Subcutaneous adipose tissue (tissue), 4 donors: ENCODE measurements around the gene SCARB1. TPM values are rescaled to one million over a fixed set of nuclear protein-coding genes. Genes with fewer than 3 reads are reported as not detected.

Source experiments
- CTCF ChIP-seq: fragments of 450-650 bp; IDR thresholded peaks from one replicate; pipeline ENCODE4 v1.5.1; 2016; ENCODE audit warnings: low read depth, mild to moderate bottlenecking, control low read depth, antibody characterized with exemption, moderate library complexity
- total RNA-seq, 4 donors: library from RNA; depleted of rRNA; stranded (reverse); fragments of >200 nt; gene quantifications; one replicate each; pipeline ENCODE4 v1.1.0, GENCODE V29; 2016

SCARB1 gene
- total RNA-seq, 4 donors from 2014 or later = 26.6 to 58.6 (median 38.2) TPM

- TF ChIP-seq CTCF = no peak
Observed at GRCh38 chr12:124868252-124869058, 4.8 kb upstream of the SCARB1 start.

DNA sequence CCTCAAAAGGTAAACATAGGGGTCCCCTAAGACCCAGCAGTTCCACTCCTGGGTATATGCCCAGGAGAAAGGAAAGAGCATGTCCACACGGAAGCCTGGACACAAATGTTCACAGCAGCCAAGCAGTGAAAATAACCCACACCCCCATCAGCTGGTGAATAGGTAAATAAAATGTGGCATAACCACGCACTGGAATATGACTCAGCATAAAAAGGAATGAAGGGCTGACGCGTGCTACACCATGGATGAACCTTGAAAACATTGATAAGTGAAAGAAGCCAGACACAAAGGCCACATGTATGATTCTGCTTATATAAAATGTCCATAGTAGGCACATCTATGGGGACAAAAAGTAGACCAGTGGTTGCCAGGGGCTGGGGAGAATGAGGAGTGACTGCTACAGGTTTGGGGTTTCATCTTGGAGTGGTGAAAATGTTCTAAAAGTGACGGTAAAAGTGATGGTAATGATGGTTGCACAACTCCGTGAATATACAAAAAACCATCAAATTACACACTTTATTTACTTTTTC lies 3.8 kb upstream of the SCARB1 start:
- no peak for TF ChIP-seq CTCF

DNA sequence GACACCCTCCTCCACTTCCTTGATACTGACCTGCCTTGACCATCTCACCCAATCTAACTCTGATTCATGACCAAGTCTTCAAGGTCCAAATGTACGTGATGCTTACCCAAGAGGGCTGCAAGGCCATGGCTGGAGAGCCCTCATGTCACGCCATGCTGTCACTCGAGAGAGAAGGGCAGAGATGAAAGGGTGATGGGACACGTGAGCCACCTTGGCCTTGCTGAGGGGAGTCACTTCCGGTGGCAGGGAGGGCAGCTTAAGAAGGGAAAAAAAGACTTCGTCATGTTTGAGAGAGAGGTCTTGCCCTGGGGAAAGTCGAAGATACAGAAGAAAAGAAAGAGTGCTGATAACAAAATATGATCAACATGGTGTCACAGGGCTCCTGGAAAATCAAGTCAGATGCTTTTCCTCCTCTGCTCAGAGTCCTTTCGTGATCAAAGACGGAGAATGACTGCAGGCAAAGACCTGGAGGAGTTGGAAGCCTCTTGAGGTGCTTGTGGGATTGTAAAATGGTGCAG lies 3.3 kb upstream of the SCARB1 start:
- TF ChIP-seq CTCF = no peak

- TF ChIP-seq CTCF = no peak
Observed at GRCh38 chr12:124866195-124866882, 2.7 kb upstream of the SCARB1 start.

DNA sequence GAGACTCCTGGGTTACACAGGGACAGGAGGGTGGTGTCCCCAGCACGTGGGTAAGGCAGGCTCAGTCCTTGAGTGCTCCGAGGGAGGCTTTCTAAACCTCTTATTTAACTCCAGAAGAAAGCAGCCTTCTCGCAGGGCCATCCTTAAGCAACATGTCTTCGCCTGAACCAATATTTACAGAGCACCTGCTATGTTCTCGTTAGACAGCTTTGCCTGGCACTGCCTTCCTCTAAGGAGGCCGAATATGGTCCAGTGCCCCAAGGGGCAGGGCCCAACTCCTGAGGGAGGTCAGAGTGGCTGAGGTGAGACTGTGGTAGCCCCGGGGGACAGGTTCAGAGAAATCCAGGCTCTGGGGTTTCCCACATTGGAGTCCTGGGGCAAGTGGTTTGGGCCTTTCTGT lies 2.1 kb upstream of the SCARB1 start:
- TF ChIP-seq CTCF = no peak

DNA sequence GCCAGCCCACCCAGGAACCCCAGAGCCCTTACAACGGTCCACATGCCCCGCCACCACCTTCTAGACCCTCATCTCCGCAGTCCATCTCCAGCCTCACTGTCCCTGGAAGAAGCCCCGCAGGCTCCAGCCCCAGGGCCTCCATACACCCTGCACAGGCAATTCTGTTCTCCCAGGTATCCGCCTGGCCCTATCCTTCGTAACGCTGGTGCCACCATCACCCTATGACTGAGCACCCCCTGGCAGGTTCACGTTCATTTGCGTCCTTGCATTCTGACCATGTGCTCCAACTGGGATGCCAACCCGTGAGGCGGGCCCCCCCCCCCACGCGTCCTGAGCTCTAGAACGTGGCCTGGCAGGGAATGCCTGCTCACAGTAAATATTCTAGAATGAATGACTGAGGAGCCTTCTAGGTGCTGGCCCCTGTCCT lies 675 bp upstream of the SCARB1 start:
- TF ChIP-seq CTCF = no peak

DNA sequence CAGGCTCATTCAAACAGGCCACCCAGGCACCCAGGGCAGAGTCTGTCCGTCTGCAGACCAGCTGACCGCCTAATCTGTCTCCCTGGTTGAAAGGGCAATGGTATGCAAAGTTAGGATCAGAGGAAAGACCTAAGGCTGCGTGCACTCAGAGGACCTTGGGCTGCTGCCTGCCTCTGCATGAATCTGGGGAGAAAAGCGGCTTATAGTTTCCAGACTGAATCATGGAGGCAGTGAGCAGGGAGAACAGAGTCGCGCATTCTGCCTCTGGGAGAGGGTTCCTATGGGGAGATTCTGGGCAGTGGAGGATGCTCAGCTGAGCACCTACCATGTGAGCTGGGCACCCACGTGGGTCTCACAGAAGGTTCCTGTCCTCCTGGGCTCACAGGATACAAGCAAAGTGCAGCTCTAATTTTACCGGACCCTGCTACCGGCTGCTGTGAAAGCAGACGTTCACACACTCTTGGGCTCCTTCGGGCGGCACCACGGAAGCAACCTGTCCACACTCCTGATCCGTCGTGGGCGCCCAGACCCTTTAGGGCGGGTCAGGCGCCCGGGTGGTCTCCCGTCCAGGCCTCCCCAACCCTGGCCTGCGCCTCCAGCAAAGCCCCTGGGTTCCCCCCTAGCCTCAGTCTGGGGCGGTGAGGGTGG lies 772 bp downstream of the SCARB1 start:
- TF ChIP-seq CTCF = no peak
